Stimulated activated CD4-positive, alpha-beta T cell treated with anti-CD3 and anti-CD28 coated beads, TNF-alpha, amount 100 ng/mL, for 24 hours (primary cell): ENCODE results near the gene MOK.

Experiments
- DNase-seq, 3 experiments: peaks; one replicate each; pipeline ENCODE4 v3.0.0-alpha.2; 2020; ENCODE audit warnings: low read depth in 3 of 3

The MOK gene

GRCh38 chr14:102180248-102180998 lies 124.5 kb downstream of the MOK start:
- DNase-seq: no peak
